ENCODE measurements around the gene GAPVD1.

GRCh38 chr9:125375820-125376219 is 114.2 kb downstream of the GAPVD1 start:
- TF ChIP-seq CTCF (conservative IDR thresholded peaks at IDR 0.05), result no peak
- TF ChIP-seq EZH2 (IDR thresholded peaks at IDR 0.05; ENCODE audit: low read depth), result no peak
